HL-60 (cell line): ENCODE results near the gene GRAMD4.
"Not testable (repeated sequence)": the region's sequence is repeated elsewhere in the genome, so short reads cannot be mapped to it uniquely, and the experiment has no call there.

Source experiments
- DNase-seq, 2 experiments: peaks; one replicate each; pipeline ENCODE4 v3.0.0-alpha.2; 2010 to 2020; ENCODE audit warnings: low read depth in 1 of 2, low spot score in 1 of 2
- H3K27ac ChIP-seq: fragments of 250-450 bp; sonication (Bioruptor Pico); replicated peaks from 2 replicates; pipeline ENCODE4 v1.5.1; 2020; ENCODE audit warnings: mild to moderate bottlenecking, moderate library complexity
- H3K27me3 ChIP-seq: fragments of 250-450 bp; sonication (Bioruptor Pico); 2 replicates; pipeline ENCODE4 v1.5.1; 2021; ENCODE audit warnings: mild to moderate bottlenecking, moderate library complexity; ENCODE audit not compliant: insufficient read depth, poor library complexity, severe bottlenecking
- H3K4me3 ChIP-seq: replicated peaks from 2 replicates; pipeline ENCODE4 v1.5.1; 2011; ENCODE audit warnings: mild to moderate bottlenecking, control low read depth, low read length; ENCODE audit not compliant: insufficient read depth
- GABPA ChIP-seq: IDR thresholded peaks from 2 replicates; pipeline ENCODE4 v1.6.1; 2012; ENCODE audit warnings: low read depth
- POLR2AphosphoS5 ChIP-seq: IDR thresholded peaks from 2 replicates; pipeline ENCODE4 v1.6.1; 2012; ENCODE audit warnings: low read depth
- SPI1 ChIP-seq: IDR thresholded peaks from 2 replicates; pipeline ENCODE4 v1.6.1; 2012; ENCODE audit warnings: low read depth, mild to moderate bottlenecking, borderline replicate concordance
- TF ChIP-seq, protein P1 (sequence below): IDR thresholded peaks from one replicate; pipeline ENCODE4 v1.5.1; 2011; ENCODE audit warnings: low read length, control low read depth, inconsistent platforms; ENCODE audit not compliant: insufficient read depth
- TF ChIP-seq, protein P2 (sequence below): IDR thresholded peaks from 2 replicates; pipeline ENCODE4 v1.6.1; 2012; ENCODE audit warnings: low read depth; ENCODE audit not compliant: insufficient replicate concordance

GRAMD4 gene

DNA sequence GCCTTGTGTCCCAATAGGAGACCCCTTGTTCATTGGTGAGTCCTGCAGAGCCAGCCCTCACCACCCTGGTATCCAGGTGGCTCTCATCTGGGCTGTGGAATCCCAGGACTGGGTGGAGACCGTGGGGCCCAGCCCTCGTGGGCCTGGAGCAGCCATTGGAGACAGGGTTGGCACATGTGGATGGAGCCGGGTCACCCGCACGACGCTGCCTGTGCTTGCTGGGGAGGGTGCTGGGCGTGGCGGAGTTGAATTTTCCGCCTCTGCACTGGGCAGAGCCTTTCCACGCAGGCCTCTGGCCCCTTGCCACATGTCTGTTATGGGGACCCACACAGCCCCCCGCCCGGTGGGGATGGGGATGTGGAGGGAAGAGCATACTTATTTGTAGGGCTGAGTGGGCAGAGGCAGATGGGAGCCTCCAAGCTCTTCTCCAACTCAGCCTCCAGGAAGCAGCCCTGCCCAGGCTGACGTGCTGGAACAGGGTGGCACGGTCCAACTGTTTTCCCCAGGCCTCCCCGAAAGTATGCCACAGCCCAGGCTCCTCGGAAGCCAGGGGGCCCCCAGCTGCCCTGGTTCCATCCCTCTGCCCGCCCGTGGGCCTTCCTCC lies 12.6 kb downstream of the GRAMD4 start:
- Histone ChIP-seq H3K27me3 (no peaks in the 10 kb centered on the region), H3K27ac (no peak overlapping the region), H3K4me3 (no peak overlapping the region)
- TF ChIP-seq GABPA, result no peak
- TF ChIP-seq, protein P1, sequence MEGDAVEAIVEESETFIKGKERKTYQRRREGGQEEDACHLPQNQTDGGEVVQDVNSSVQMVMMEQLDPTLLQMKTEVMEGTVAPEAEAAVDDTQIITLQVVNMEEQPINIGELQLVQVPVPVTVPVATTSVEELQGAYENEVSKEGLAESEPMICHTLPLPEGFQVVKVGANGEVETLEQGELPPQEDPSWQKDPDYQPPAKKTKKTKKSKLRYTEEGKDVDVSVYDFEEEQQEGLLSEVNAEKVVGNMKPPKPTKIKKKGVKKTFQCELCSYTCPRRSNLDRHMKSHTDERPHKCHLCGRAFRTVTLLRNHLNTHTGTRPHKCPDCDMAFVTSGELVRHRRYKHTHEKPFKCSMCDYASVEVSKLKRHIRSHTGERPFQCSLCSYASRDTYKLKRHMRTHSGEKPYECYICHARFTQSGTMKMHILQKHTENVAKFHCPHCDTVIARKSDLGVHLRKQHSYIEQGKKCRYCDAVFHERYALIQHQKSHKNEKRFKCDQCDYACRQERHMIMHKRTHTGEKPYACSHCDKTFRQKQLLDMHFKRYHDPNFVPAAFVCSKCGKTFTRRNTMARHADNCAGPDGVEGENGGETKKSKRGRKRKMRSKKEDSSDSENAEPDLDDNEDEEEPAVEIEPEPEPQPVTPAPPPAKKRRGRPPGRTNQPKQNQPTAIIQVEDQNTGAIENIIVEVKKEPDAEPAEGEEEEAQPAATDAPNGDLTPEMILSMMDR, result no peak
- TF ChIP-seq, protein P2, sequence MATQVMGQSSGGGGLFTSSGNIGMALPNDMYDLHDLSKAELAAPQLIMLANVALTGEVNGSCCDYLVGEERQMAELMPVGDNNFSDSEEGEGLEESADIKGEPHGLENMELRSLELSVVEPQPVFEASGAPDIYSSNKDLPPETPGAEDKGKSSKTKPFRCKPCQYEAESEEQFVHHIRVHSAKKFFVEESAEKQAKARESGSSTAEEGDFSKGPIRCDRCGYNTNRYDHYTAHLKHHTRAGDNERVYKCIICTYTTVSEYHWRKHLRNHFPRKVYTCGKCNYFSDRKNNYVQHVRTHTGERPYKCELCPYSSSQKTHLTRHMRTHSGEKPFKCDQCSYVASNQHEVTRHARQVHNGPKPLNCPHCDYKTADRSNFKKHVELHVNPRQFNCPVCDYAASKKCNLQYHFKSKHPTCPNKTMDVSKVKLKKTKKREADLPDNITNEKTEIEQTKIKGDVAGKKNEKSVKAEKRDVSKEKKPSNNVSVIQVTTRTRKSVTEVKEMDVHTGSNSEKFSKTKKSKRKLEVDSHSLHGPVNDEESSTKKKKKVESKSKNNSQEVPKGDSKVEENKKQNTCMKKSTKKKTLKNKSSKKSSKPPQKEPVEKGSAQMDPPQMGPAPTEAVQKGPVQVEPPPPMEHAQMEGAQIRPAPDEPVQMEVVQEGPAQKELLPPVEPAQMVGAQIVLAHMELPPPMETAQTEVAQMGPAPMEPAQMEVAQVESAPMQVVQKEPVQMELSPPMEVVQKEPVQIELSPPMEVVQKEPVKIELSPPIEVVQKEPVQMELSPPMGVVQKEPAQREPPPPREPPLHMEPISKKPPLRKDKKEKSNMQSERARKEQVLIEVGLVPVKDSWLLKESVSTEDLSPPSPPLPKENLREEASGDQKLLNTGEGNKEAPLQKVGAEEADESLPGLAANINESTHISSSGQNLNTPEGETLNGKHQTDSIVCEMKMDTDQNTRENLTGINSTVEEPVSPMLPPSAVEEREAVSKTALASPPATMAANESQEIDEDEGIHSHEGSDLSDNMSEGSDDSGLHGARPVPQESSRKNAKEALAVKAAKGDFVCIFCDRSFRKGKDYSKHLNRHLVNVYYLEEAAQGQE, result no peak
- TF ChIP-seq SPI1, result no peak
- DNase-seq, result no peak

DNA sequence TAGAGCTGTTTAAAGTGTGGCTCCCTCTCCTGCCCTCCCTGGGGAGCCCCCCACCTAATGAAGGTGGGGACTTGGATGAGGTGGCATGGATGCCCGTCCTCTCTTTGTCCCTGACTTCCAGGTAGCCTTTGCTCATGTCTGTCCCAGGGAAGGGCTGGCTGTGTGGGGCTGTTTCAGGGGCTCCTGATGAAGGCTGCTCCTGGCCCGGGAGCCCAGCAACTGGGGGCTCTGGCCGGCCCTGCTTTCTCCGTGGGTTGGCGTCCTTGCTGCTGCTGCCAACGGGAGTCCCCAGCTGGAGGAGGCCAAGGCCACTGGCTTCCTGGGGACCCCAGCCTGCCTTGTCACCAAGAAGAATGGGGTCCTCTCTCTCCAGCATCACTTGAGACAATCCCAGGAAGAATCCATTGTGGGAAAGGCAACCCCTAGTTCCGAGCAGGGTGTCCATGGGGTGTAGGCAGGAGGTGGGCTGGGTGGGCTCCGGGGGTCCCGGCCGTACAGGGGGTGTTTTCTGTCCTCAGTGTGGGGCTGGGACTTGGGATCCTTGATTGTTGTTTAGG lies 13.2 kb downstream of the GRAMD4 start:
- H3K27ac ChIP-seq, result no peak overlapping the region
- H3K27me3 ChIP-seq, result no peaks in the 10 kb centered on the region
- TF ChIP-seq, protein P2, result no peak
- no peak for TF ChIP-seq GABPA
- no peak for TF ChIP-seq SPI1
- no peak for TF ChIP-seq POLR2AphosphoS5
- TF ChIP-seq, protein P1, result no peak
- DNase-seq, result no peak
- no peak overlapping the region for H3K4me3 ChIP-seq

DNA sequence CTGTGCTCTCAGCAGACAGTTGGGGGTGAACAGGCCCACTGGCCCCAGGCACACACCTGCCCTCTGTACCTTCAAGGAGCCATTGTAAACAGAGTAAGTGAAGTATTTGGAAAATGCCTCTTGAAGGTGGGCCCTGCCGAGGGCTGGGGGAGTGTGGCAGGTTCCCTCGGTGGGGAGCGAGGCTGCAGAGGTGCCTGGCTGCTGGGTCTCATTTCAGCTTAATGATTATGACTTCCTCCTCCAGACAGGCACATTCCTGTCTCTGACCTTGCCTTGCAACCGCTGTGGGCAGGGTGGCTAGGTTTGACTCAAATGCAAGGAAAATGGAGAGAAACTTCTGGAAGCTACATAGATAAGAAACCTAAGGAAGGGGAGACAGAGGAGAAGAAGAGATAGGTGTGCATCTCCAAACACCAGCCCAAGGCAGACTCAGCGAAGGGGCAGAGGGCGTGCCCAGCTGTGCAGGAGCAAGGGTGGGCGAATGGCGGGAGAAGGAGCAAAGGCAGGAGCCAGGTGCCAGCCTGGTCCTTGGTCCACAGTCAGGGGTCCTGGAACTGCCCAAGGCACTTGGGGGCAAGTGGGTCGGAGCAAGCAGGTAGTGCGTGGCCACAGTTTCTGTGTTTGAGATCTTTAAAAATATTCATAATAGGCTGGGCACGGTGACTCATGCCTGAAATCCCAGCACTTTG lies 14.0 kb downstream of the GRAMD4 start:
- Histone ChIP-seq H3K27ac (no peak overlapping the region), H3K27me3 (no peaks in the 10 kb centered on the region), H3K4me3 (no peak overlapping the region)
- DNase-seq, result no peak
- TF ChIP-seq, protein P2, result no peak
- no peak for TF ChIP-seq SPI1
- TF ChIP-seq GABPA, result no peak
- TF ChIP-seq POLR2AphosphoS5, result no peak
- TF ChIP-seq, protein P1, result no peak

DNA sequence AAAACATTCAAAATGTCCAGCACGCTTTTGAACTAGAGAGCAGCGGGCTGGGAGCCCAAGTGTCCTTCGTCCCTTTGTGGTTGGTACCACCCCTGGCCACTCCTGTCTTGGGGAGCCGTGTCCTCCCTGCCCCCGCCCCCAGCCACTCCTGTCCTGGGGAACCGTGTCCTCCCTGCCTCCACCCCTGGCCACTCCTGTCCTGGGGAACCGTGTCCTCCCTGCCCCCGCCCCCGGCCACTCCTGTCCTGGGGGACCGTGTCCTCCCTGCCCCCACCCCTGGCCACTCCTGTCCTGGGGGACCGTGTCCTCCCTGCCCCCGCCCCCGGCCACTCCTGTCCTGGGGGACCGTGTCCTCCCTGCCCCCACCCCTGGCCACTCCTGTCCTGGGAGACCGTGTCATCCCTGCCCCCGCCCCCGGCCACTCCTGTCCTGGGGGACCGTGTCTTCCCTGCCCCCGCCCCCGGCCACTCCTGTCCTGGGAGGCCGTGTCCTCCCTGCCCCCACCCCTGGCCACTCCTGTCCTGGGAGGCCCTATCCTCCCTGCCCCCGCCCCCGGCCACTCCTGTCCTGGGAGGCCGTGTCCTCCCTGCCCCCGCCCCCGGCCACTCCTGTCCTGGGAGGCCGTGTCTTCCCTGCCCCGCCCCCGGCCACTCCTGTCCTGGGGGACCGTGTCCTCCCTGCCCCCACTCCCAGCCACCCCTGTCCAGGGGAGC lies 14.9 kb downstream of the GRAMD4 start:
- H3K27ac ChIP-seq, DNase-seq, H3K27me3 ChIP-seq, H3K4me3 ChIP-seq: not testable (repeated sequence)
